GM18907 (cell line): ENCODE data around the gene NDUFA8.
"Not testable (repeated sequence)": the region's sequence is repeated elsewhere in the genome, so short reads cannot be mapped to it uniquely, and the experiment has no call there.

Experiments
- ATAC-seq: cut with Tn5 transposase; IDR thresholded peaks from one replicate; pipeline ENCODE4 v1.9.1; 2021; ENCODE audit warnings: mild to moderate bottlenecking, moderate library complexity; ENCODE audit not compliant: unreplicated experiment

Gene NDUFA8

DNA sequence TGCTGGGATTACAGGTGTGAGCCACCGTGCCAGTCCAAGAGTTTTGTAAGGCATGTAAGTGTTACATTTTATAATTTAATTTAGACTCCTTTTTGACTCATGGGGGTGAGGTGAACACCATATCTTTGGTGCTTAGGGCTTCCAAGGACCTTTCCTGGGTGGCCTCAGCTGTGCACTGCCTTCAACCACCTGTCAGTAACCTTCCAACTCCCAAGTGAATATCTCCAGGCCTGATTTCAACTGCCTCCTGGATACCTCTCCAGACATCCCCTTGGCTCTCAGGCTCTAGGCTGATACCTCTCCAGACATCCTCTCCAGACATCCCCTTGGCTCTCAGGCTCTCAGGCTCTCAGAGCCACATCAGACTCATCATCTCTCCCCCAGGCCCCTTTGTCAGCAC lies 35.5 kb downstream of the NDUFA8 start:
- no peak for ATAC-seq

DNA sequence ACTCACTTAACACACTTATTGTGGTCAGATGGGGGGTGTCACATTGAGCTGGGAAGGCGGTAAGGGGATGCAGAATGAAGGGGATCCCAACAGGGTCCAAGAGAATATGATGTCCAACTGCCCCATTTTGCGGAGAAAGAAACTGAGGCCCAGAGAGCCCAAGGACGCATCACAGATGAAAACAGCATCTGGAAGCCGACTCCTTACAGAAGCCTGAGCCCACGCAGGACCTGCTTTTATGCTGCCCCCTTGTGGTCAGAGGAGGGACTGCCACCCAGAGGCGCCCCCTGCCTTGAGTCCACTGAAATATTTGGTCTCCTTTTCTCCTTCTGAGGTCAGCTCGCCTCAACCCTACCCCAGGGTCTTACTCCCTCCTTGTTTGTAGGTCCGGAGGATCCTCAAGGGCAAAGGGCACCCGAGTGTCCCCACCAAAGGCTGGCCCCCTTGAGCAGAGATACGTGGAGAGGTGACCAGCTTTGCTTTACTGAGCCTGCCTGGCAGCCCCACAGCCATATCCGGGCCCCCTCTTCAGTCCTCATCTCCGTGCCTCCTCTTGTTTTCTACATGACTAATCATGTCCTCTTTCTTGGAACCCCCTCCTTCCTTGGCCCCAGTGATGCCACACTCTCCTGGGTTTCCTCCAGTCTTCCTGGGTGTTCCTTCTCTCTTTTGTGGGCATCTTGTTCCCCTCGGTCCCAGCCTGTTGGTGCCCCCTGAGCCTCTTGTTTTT lies 36.5 kb downstream of the NDUFA8 start:
- ATAC-seq: no peak

DNA sequence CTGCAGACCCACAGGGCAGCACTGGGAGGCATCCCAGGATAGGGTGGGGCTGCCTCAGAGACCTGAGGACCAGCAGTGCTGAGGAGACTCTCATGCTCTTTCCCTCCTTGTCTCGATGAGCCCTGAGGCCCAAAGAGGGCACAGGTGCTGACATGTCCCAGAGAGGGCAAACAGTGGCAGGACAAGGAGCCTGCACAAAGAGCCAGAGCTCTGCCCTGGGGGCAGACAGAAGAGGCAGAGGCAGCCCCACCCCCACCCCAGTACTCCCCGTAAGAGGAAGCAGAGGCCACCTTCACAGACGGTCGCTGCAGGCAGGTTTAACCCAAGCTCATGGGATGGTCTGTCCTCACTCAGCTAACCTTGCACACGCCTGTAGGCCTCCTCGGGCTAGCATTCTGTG lies 37.1 kb downstream of the NDUFA8 start:
- no peak for ATAC-seq

GRCh38 chr9:122121931-122122330 lies 37.6 kb downstream of the NDUFA8 start:
- no peak for ATAC-seq

DNA sequence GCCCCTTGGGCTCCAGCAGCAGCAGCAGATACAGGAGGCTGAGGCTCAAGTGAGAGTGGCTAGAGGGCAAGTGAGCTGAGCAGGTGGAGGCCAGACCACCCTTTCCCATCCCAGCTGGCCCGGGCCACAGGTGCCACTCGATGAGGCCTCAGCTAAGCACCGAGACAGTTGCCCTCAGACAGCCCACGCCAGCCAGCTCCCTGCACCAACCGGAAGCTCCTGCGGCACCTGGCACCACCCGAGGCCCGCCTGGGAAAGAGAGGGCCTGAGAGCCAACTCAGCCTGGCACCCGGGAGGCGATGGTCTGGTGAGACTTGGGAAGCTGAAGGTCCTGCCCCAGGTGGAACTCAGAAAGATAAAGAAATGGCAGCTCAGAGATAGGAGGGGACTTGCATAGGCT lies 38.2 kb downstream of the NDUFA8 start:
- no peak for ATAC-seq

DNA sequence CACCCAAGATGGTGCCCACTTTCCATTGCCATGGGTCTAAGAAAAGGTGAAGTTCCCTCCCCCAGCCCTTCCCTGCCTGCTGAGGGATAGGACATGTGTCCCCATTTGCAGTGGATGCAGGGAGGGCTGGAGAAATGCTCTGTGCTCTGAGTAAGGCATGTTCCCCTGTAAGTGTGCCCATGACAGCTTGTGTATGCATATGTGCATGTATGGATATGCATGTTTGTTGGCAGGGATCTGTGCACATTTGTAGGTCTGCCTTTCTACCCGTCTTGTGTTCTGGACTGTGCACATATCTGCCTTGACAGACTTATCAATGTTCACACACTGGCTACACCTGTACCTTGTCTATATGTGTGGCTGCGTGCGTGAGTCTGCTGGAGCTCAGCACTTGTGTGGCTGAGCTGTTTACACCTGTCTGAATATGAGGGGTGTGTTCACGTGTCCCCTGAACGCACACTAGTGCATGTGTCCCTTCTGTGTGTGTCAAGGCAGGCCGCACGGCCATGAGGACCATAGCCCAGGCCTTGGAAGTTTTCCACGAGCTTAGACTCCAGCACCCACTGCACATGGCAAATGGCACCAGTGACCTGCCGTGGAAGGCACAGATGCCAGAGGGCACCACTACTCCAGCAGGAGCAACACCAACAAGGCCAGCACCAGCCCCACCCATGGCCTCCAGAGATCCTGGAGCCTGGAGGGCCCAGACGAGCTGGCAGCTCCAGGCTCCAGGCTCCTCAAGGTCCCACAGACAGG lies 39.1 kb downstream of the NDUFA8 start:
- ATAC-seq: no peak

GRCh38 chr9:122119721-122120120 lies 39.9 kb downstream of the NDUFA8 start:
- no peak for ATAC-seq

- no peak for ATAC-seq
Observed at GRCh38 chr9:122119166-122119521, 40.4 kb downstream of the NDUFA8 start.

DNA sequence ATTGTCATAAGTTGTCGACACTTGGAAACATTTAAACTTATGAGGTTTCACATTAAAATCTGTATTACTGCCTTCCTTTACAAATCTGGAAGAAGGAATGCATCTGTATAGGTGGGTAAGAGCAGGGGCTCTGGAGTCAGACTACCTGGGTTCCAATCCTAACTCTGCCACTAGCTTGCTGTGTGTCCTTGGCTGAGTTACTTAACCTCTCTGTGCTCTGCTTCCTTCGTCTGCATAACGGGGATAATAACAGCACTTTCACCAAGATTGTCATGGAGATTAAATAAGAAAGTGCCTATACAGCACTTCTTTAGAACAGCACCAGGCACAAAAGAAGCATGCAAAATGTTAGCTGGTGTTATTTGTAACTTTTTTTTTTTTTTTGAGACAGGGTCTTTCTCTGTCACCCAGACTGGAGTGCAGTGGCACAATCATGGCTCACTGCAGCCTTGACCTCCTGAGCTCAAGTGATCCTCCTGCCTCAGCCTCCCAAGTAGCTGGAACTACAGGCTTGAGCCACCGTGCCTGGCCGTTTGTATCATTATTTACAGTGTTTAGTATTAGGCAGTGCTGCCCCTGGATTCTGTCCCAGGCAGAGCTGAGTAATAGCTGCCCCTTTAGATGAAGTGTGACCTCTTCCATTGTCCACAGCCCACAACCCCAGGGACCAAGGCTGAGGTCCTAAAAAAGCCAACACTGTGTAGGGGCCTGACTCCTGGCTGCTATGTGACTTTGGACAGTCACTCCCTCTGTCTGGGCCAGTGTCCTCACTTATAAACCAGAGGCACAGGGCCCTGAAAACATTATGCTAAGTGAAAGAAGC lies 41.0 kb downstream of the NDUFA8 start:
- no peak for ATAC-seq

DNA sequence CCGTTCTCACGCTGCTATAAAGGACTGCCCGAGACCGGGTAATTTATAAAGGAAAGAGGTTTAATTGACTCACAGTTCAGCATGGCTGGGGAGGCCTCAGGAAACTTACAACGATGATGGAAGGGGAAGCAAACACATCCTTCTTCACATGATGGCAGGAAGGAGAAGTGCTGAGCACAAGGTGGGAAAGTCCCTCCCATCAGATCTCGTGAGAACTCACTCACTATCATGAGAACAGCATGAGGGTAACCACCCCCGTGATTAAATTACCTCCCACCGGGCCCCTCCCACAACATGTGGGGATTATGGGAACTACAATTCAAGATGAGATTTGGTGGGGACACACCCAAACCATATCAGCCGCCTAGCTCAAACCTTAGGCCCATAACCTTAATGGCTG lies 42.3 kb downstream of the NDUFA8 start:
- ATAC-seq: not testable (repeated sequence)

DNA sequence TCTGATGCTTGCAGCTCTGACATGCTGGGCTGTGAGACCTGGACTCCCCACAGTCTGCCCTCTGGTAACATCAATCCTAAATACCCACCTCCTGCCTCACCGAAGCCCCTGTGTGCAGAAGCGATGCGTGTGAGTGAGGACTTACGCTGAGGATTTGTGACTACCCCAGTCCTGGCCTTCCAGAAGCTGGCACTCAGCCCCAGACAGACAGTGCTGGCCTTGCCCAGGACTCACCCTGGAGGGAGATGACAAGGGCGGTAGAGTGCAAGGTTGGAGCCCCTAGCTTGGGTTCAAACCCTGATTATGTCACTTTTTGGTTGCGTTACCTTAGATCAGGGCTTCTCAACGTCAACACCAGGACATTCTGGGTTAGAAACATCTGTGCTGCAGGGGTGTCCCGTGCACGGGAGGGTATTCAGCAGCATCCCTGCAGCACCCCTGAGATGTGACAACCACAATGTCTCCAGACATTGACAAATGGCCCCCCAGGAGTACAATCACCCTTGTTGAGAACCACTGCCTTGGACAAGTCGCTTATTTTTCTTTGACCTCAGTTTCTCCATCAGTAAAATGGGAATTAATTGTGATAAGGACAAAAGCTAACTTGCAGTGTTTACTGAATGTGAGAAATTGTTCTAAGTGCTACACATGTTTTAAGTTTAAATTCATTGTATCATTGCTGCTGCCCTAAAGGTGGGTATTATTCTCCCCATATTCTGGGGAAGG lies 43.0 kb downstream of the NDUFA8 start:
- no peak for ATAC-seq

GRCh38 chr9:122116040-122116439 lies 43.5 kb downstream of the NDUFA8 start:
- no peak for ATAC-seq

DNA sequence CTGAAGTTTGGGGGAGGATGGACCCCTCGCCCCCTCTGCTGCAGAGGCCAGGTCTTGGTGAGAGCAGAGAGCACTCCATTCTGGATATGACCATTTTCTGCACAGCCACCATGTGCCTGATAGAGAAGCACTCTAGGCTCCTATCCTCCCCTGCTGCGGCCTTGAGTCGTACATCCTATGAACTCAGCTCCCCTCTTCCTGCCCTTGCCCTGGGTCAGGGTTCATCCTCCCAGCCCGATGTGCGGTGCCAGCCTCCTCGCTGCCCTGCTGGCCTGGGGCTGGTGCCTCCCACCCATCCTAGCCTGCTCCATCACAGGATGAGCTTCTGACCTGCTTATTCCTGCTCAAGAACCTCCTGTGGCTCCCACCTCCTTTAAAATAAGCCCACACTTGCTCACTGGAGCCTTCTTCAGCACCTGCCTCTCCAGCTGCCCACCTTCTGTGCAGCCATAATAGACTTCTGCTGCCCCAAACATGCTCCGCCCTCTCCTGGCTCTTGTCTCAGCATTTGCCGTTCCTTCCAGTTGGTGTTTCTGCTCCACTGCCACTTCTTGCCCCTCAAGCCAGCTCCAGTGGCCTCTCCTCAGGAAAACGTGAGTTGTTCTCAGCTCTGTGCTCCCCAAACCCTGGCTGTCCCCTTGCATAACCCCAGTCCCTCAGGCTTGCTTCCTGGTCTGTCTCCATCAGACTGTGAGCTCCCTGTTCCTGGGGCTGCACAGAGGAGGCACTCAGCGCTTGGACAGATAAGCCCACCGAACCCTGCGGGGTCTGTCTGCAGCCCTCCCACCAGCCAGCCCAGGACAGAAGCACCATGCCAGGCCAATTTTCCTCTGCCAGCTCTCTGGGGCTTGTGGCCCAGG lies 44.2 kb downstream of the NDUFA8 start:
- ATAC-seq: no peak

- no peak for ATAC-seq
Observed at GRCh38 chr9:122113574-122113973, 46.0 kb downstream of the NDUFA8 start.

DNA sequence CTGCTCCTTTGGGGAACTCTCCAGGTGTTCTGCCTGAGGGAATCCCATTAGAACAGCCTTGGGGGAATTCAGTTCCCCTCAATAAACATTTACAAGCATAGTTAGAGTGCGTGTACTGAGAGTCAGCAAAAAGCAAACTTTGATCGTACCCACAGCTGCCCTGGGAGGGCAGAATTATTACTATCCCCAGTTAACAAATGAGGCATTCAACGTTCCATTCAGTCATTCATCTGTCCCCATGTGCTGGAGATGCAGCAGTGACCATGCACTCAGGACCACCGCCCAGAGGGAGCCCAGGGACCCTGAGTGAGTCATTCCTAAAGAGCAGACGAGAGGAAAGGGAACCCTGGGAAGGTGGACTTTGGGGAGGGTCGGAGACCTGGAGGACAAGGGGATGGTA lies 47.3 kb downstream of the NDUFA8 start:
- ATAC-seq: no peak

GRCh38 chr9:122111413-122112085 lies 48.0 kb downstream of the NDUFA8 start:
- ATAC-seq: no peak

GRCh38 chr9:122110100-122110833 lies 49.3 kb downstream of the NDUFA8 start:
- ATAC-seq: no peak

DNA sequence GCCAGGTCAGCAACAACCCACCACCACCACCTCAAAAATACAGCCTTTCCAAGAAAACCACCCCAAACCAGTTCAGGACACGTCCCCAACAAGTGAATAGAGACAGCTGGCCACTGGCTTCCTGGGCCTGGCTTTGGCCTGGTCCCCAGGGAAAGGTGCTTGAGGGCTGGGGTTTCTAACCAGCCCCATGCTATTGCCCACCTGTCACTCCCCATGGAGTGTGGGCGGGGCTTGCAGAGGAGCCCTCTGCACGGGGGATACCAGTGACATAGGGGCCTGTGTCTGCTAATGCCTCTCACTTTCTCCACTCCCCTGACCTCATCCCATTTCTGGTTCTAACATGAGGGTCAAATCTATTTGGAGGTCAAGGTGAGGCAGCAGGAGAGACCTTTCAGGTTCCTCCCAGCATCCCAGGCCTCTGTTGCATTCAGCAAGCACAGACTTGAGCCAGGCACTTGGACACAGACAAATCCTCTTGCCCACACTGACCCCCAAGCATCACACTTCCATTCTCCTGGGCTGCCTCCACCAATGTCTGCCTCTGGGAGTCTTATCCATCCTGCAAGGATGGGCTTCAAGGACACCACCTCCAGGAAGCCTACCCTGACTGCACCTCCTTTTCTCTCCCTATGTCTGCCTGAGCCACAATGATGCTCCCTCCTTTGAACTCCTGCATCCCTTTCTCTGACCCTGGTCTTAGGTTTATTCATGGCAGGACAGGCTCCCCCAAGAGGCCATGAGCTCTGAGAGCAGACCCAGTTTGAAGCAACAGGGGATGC lies 50.4 kb downstream of the NDUFA8 start:
- no peak for ATAC-seq
